GM19239 (cell line): Measurements from ENCODE around the gene SPPL3.

Source experiments
- DNase-seq: peaks from one replicate; pipeline ENCODE4 v3.0.0; 2011; ENCODE audit warnings: low spot score; ENCODE audit not compliant: insufficient read length
- FAIRE-seq: peaks from 2 replicates; lab custom pipeline; 2011; peaks lifted over from hg19 to GRCh38; lab: Jason Lieb, UNC

SPPL3 gene

GRCh38 chr12:120879718-120880300 lies 24.3 kb downstream of the SPPL3 start:
- FAIRE-seq, result no peak
- no peak for DNase-seq

- no peak for FAIRE-seq
- DNase-seq, result no peak
Measured at GRCh38 chr12:120879102-120879501, 25.1 kb downstream of the SPPL3 start.

DNA sequence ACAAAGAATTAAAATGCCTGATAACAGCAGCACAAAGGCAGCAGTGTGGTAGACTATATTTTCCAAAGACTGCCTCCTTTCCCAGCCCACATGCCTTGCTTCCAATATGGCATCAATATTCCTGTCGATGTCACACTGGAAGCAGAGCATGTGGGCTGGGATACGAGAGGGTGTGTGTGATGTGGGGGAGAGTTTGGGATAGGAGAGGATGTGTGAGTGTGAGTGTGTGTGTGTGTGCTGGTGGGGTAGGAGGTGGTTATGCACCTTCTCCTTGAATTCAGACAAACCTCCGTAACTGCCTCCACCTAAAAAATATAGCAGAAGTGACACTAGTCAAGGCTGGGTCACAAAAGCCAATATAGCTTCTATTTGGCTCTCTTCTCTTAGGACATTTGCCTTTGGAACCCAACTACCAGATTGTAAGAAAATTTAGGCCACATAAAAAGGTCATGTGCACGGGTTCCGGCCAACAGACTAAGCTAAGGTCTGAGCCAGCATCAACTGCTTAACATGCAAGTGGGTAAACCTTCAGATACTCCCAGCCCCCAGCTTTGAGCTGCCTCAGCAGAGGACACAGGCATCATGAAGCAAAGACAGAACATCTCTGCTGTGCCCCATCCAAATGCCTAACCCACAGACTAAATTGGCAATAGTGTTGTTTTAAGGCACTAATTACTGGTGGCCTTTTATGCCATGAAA lies 29.5 kb downstream of the SPPL3 start:
- FAIRE-seq (no peak), DNase-seq (no peak)

DNA sequence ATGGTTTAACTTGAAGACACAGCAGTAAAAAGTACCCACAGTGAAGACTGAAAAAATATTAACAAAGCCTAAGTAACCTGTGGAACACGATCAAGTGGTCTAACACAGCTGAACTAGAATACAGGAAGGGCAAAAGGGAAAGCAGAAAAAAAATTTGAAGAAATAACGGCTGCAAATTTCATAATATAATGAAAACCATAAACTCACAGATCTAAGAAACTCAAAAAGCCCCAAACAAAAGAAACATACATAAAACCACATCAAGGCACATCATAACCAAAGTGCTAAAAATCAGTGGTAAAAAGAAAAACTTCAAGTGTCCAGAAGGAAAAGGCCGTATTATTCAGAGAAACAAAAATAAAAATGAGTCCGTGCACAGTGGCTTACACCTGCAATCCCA lies 30.9 kb downstream of the SPPL3 start:
- no peak for DNase-seq
- peak; percentile 33 for FAIRE-seq

- FAIRE-seq (no peak), DNase-seq (no peak)
Measured at GRCh38 chr12:120872487-120872886, 31.7 kb downstream of the SPPL3 start.

- DNase-seq, result no peak
- FAIRE-seq, result no peak
Measured at GRCh38 chr12:120870415-120870814, 33.7 kb downstream of the SPPL3 start.

GRCh38 chr12:120869376-120869775 lies 34.8 kb downstream of the SPPL3 start:
- no peak for DNase-seq
- FAIRE-seq, result no peak

- no peak for DNase-seq
- FAIRE-seq, result no peak
Measured at GRCh38 chr12:120866108-120866507, 38.0 kb downstream of the SPPL3 start.

GRCh38 chr12:120865098-120865497 lies 39.1 kb downstream of the SPPL3 start:
- FAIRE-seq (no peak), DNase-seq (no peak)

GRCh38 chr12:120862664-120863063 lies 41.5 kb downstream of the SPPL3 start:
- DNase-seq (no peak), FAIRE-seq (peak; percentile 62)

DNA sequence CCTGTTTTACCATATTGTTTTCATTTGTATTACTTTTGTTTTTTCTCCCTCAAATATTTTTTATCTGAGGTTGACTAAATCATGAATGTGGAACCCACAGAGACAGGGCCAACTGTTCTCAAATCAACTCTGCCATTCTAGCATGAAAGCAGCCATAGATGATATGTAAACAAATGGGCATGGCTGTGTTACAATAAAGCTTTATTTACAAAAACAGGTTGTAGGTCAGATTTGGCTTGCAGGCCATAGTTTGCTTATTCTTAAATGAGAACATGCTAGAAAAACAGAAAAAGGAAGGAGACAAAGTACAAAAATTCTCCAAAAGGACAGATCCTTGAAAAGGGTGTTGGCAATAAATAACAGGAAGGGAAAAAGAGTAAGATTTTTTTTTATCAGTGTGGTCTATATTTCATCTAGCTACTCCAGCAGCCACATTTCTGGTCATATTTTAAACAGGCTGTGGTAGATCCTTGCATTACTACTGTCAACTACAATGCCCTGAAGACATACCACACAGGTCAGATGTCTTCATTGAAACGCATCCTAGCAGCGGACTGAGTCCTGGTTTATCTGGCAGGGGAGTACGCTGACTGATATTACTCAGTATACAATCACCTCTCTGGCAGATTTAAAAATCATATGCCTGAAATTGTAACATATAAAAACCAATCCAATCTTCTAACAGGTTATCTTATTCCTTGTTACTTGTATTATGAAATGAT lies 42.9 kb downstream of the SPPL3 start:
- DNase-seq (no peak), FAIRE-seq (no peak)

DNA sequence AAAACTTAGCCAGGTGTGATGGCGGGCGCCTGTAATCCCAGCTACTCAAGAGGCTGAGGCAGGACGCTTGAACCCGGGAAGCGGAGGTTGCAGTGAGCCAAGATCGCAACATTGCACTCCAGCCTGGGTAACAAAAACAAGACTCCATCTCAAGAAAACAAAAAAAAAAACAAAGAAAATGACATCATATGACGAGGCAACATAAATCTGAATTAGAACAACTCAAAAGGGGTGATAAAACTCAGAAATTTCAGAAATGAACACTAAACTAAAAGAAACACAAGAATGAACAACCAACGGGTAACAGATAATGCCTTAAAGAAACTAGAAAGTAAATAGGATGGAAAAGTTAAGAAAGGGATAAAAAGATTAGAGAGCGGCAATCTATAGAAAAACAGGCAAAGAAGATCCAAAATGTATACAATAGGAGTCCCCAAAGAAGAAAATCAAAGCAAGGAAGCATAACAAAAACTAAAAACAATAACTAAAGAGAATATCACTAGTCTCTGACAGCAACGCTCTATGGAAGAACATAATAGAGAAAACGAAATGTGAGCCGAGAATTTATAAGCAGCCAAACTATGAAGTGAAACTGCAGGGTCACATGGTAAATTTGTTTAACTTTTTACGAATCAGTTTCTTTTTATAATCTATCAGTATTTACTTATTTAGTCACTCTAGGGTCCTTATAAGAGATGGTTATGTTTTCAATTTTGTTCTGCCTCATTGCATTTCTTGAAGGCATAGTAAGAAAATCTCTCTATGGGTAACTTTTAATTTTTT lies 45.7 kb downstream of the SPPL3 start:
- peak; percentile 77 for FAIRE-seq
- no peak for DNase-seq

DNA sequence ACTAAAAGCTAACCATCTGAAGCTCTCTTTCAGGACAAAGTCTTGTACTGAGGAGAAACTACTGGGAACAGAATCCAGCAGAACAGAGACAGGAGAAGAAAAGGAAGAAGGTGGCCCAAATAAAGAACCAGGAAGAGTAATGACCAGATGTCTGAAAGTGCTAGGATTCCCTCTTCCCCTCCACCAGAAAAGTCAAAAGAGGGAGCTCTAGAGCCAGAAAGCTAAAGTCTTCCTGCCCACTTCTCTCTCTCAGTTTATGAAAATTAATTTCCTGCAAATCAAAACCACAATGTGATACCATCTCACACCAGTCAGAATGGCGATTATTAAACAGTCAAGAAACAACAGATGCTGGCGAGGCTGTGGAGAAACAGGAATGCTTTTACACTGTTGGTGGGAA lies 47.2 kb downstream of the SPPL3 start:
- DNase-seq (no peak), FAIRE-seq (peak; percentile 85)

GRCh38 chr12:120855823-120856588 lies 48.2 kb downstream of the SPPL3 start:
- DNase-seq, result no peak
- no peak for FAIRE-seq

DNA sequence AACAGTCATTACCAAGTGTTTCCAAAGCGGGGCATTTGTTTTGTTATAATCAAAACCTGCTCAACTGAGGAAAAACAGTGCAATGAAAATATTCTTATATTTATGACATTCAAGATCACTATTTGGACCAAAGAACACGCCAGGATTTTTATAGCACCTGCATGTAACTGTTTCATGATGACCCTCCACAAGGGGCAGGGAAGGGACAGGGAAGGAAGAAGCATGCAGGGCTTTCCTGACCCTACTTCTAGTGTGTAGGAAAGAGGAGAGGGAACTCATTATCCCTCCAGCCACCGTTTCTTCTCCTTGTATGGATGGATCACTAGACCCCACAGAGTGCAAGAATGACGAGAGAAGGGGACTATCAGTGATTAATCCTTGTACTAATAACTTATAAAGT lies 49.4 kb downstream of the SPPL3 start:
- DNase-seq, result no peak
- peak; percentile 23 for FAIRE-seq

- no peak for FAIRE-seq
- no peak for DNase-seq
Measured at GRCh38 chr12:120853188-120853587, 51.0 kb downstream of the SPPL3 start.

DNA sequence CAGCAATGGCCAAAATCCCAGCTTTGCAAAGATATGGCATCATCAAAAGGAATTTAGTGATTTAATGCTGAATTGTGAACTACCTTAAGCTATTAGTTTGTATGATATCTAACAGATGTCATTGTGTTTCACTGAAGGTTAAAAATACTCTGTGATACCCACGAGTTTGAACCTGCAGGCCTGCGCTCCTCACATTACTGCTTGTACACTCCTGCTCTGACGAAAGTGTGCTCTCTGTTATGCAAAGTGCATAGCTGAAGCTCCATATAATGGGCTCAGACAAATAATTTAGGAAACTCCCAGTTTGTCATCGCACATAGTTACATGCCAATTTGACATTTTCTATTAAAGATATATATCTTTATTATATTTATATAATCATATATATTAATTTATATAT lies 52.2 kb downstream of the SPPL3 start:
- FAIRE-seq (no peak), DNase-seq (no peak)

- DNase-seq (no peak), FAIRE-seq (peak; percentile 98)
Measured at GRCh38 chr12:120851444-120851843, 52.7 kb downstream of the SPPL3 start.

- DNase-seq, result no peak
- FAIRE-seq, result peak; percentile 84
Measured at GRCh38 chr12:120849765-120850164, 54.4 kb downstream of the SPPL3 start.

GRCh38 chr12:120847814-120848213 lies 56.3 kb downstream of the SPPL3 start:
- no peak for FAIRE-seq
- DNase-seq, result no peak
